ENCODE results near the gene EPAS1.

The EPAS1 gene

GRCh38 chr2:46296840-46297545 lies at the start of gene EPAS1:
Gene EPAS1 (plus strand): TSS chr2:46297407. CDS start chr2:46297912, 505 bp downstream.
- Histone ChIP-seq H3K4me2 (ENCODE audit: low read depth, low read length) (peak within 1 kb of the TSS; percentile 98), H3K9ac (ENCODE audit: low read length) (peak within 1 kb of the TSS; percentile 61), H2AFZ (ENCODE audit: low read length) (peak within 1 kb of the TSS; percentile 93), H3K36me3 (replicated peaks; ENCODE audit: insufficient read depth, low read length) (no peaks in the 10 kb centered on the region), H3K27me3 (replicated peaks; ENCODE audit: insufficient read depth, low read length) (0 out of 2 replicates have a peak, but pooled peaks cover 6% of the 10 kb centered on the region), H4K20me1 (ENCODE audit: insufficient read depth, low read length) (no peaks in the 10 kb centered on the region), H3K4me3 (ENCODE audit: low read length) (peak within 1 kb of the TSS; percentile 72), H3K9me3 (replicated peaks; ENCODE audit: insufficient read depth, low read length) (no peaks in the 10 kb centered on the region), H3K79me2 (ENCODE audit: low read length) (0 out of 2 replicates have a peak, but pooled peaks cover 2% of the 10 kb centered on the region), H3F3A (ENCODE audit: insufficient read depth, low read length) (no peaks in the 10 kb centered on the region), H3K27ac (ENCODE audit: low read length) (peak within 1 kb of the TSS; percentile 49; the same call in 1 of the 2 replicates), H3K9me2 (replicated peaks; ENCODE audit: insufficient read depth, low read length) (no peaks in the 10 kb centered on the region), H3K4me1 (ENCODE audit: low read length) (no peaks in the 10 kb centered on the region)
- TF ChIP-seq CTCF (IDR thresholded peaks at IDR 0.05; ENCODE audit: low read length) (no peak), EZH2phosphoT487 (IDR thresholded peaks at IDR 0.05; ENCODE audit: low read length) (no peak), EZH2 (optimal IDR thresholded peaks at IDR 0.05; ENCODE audit: low read depth, low read length) (no peak)
- peak; percentile 91 for DNase-seq

GRCh38 chr2:46248171-46248570 lies 49.0 kb upstream of the EPAS1 start:
- Histone ChIP-seq H3F3A (ENCODE audit: insufficient read depth, low read length) (no peaks in the 10 kb centered on the region), H3K27me3 (replicated peaks; ENCODE audit: insufficient read depth, low read length) (no peaks in the 10 kb centered on the region), H3K36me3 (replicated peaks; ENCODE audit: insufficient read depth, low read length) (no peaks in the 10 kb centered on the region), H3K4me2 (ENCODE audit: low read depth, low read length) (no peak overlapping the region), H3K4me3 (ENCODE audit: low read length) (no peak overlapping the region), H2AFZ (ENCODE audit: low read length) (no peak overlapping the region), H4K20me1 (ENCODE audit: insufficient read depth, low read length) (no peaks in the 10 kb centered on the region), H3K9ac (ENCODE audit: low read length) (no peak overlapping the region), H3K9me3 (replicated peaks; ENCODE audit: insufficient read depth, low read length) (no peaks in the 10 kb centered on the region), H3K79me2 (ENCODE audit: low read length) (no peaks in the 10 kb centered on the region), H3K4me1 (ENCODE audit: low read length) (peaks cover 8% of the 10 kb centered on the region), H3K9me2 (replicated peaks; ENCODE audit: insufficient read depth, low read length) (no peaks in the 10 kb centered on the region), H3K27ac (ENCODE audit: low read length) (no peak overlapping the region)
- TF ChIP-seq CTCF (IDR thresholded peaks at IDR 0.05; ENCODE audit: low read length) (no peak), EZH2 (optimal IDR thresholded peaks at IDR 0.05; ENCODE audit: low read depth, low read length) (no peak)
- DNase-seq = no peak

- H3F3A ChIP-seq (ENCODE audit: insufficient read depth, low read length) = no peaks in the 10 kb centered on the region
- H3K4me1 ChIP-seq (ENCODE audit: low read length) = peaks cover 16% of the 10 kb centered on the region
- no peak overlapping the region for H3K4me3 ChIP-seq (ENCODE audit: low read length)
- H3K9me3 ChIP-seq (replicated peaks; ENCODE audit: insufficient read depth, low read length) = no peaks in the 10 kb centered on the region
- H3K27me3 ChIP-seq (replicated peaks; ENCODE audit: insufficient read depth, low read length) = no peaks in the 10 kb centered on the region
- H3K9ac ChIP-seq (ENCODE audit: low read length) = no peak overlapping the region
- H3K79me2 ChIP-seq (ENCODE audit: low read length) = no peaks in the 10 kb centered on the region
- no peaks in the 10 kb centered on the region for H3K36me3 ChIP-seq (replicated peaks; ENCODE audit: insufficient read depth, low read length)
- H4K20me1 ChIP-seq (ENCODE audit: insufficient read depth, low read length) = no peaks in the 10 kb centered on the region
- no peaks in the 10 kb centered on the region for H3K9me2 ChIP-seq (replicated peaks; ENCODE audit: insufficient read depth, low read length)
- no peak overlapping the region for H2AFZ ChIP-seq (ENCODE audit: low read length)
- H3K27ac ChIP-seq (ENCODE audit: low read length) = no peak overlapping the region
- TF ChIP-seq CTCF (IDR thresholded peaks at IDR 0.05; ENCODE audit: low read length) (no peak), EZH2 (optimal IDR thresholded peaks at IDR 0.05; ENCODE audit: low read depth, low read length) (no peak), EZH2phosphoT487 (IDR thresholded peaks at IDR 0.05; ENCODE audit: low read length) (no peak)
- no peak overlapping the region for H3K4me2 ChIP-seq (ENCODE audit: low read depth, low read length)
- DNase-seq = no peak
Measured at GRCh38 chr2:46249654-46250053, 47.6 kb upstream of the EPAS1 start.

Measured in MM.1S (cell line).